ENCODE data around the gene ITGAD.

ITGAD gene

DNA sequence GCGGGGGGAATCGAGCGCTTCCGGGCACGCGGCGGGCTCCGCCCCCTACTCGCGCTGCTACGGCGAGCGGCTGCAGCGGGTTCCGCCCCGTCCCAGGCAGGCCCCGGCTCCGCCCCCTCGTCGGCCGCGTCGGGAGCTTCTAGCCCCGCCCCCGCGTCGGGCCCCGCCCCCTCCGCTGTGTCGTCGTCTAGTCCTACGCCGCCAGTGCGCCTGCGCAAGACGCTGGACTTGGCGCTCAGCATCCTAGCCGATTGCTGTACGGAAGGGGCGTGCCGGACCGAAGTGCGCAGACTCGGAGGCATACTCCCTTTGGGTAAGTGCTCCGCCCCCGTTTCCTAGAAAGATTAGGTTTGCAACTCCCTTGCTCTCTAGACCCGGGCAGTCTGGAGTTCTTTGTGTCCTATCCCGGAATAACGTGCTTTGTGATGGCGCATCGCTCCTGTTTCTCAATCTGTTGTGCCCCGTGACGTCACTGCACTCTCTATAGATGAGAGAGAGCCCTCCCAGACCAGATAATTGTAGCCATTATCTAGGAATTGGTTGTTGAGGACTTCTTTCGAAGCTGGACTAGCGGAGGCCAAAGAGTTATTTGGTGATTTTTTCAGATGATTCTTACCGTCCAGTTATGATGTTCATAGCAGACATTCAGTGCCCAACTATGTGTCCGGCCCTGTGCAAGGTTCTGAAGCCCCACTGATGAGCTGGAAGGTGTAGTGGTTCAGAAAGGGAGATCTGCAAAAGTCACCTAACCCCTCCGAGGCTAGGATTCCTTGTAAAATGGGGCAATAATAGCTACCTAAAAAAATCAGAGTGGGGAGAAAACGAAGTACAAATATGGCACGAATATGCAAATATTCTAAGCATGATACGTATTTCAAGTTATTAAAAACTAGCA is 66.8 kb downstream of the ITGAD start:
- no peaks in the 10 kb centered on the region for H3K9me3 ChIP-seq (ENCODE audit: insufficient read depth, low read length, severe bottlenecking)
- TF ChIP-seq, protein P1, sequence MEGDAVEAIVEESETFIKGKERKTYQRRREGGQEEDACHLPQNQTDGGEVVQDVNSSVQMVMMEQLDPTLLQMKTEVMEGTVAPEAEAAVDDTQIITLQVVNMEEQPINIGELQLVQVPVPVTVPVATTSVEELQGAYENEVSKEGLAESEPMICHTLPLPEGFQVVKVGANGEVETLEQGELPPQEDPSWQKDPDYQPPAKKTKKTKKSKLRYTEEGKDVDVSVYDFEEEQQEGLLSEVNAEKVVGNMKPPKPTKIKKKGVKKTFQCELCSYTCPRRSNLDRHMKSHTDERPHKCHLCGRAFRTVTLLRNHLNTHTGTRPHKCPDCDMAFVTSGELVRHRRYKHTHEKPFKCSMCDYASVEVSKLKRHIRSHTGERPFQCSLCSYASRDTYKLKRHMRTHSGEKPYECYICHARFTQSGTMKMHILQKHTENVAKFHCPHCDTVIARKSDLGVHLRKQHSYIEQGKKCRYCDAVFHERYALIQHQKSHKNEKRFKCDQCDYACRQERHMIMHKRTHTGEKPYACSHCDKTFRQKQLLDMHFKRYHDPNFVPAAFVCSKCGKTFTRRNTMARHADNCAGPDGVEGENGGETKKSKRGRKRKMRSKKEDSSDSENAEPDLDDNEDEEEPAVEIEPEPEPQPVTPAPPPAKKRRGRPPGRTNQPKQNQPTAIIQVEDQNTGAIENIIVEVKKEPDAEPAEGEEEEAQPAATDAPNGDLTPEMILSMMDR (IDR thresholded peaks at IDR 0.05; ENCODE audit: borderline replicate concordance, extremely low read depth, low read length, poor library complexity, severe bottlenecking) = no peak
- no peak for TF ChIP-seq EZH2 (IDR thresholded peaks at IDR 0.05; ENCODE audit: borderline replicate concordance, low read depth, low read length, severe bottlenecking)
- H3K4me2 ChIP-seq (ENCODE audit: insufficient read depth, low read length) = peak overlapping the region; percentile 95
- H3K27ac ChIP-seq (ENCODE audit: low read length) = peak overlapping the region; percentile 97
- H3K4me3 ChIP-seq (ENCODE audit: low read depth in 1 of 2, low read length in 2 of 2) = peak overlapping the region; percentile 62 to 74
- peaks cover 33% of the 10 kb centered on the region for H4K20me1 ChIP-seq (ENCODE audit: insufficient read depth, low read length)
- H3K4me1 ChIP-seq (ENCODE audit: insufficient read depth, low read length) = peaks cover 48% of the 10 kb centered on the region
- no peaks in the 10 kb centered on the region for H3K27me3 ChIP-seq (ENCODE audit: insufficient read depth, low read length, poor library complexity)
- peaks cover 43% of the 10 kb centered on the region for H3K79me2 ChIP-seq (ENCODE audit: insufficient read depth, low read length)
- DNase-seq = peak; percentile 100
- H3K9ac ChIP-seq (ENCODE audit: low read depth, low read length) = peak overlapping the region; percentile 80
- ATAC-seq (ENCODE audit: insufficient read depth, low read depth) = peak; percentile 74
- peaks cover 42% of the 10 kb centered on the region for H3K36me3 ChIP-seq (ENCODE audit: insufficient read depth, low read length)
- peak overlapping the region; percentile 91 for H2AFZ ChIP-seq (ENCODE audit: low read depth, low read length)

DNA sequence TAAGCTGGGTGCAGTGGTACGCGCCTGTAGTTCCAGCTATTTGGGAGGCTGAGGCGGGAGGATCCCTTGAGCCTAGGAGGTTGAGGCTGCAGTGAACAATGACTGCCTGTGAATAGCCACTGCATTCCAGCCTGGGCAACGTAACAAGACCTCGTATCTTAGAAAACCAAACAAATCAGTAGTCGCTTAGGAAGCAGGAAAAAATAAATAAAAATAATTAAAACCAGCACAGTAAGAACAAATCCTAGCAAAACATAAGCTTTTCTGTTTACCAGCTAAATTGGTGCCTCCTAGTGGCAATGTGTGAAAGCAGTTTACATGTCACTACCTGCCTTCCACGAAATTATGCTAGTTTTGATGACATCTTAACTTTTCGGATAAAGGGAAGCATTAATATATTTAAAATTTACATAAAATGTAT is 67.5 kb downstream of the ITGAD start:
- Histone ChIP-seq H3K9me3 (ENCODE audit: insufficient read depth, low read length, severe bottlenecking) (no peaks in the 10 kb centered on the region), H3K27me3 (ENCODE audit: insufficient read depth, low read length, poor library complexity) (no peaks in the 10 kb centered on the region), H3K9ac (ENCODE audit: low read depth, low read length) (peak overlapping the region; percentile 79), H4K20me1 (ENCODE audit: insufficient read depth, low read length) (peaks cover 26% of the 10 kb centered on the region), H3K27ac (ENCODE audit: low read length) (peak overlapping the region; percentile 94), H3K36me3 (ENCODE audit: insufficient read depth, low read length) (peaks cover 40% of the 10 kb centered on the region), H3K79me2 (ENCODE audit: insufficient read depth, low read length) (peaks cover 36% of the 10 kb centered on the region), H3K4me3 (ENCODE audit: low read depth in 1 of 2, low read length in 2 of 2) (peak overlapping the region; percentile 62 to 67; a peak in 3 of 4 replicates), H3K4me1 (ENCODE audit: insufficient read depth, low read length) (peaks cover 42% of the 10 kb centered on the region), H3K4me2 (ENCODE audit: insufficient read depth, low read length) (peak overlapping the region; percentile 86), H2AFZ (ENCODE audit: low read depth, low read length) (peak overlapping the region; percentile 91)
- TF ChIP-seq EZH2 (IDR thresholded peaks at IDR 0.05; ENCODE audit: borderline replicate concordance, low read depth, low read length, severe bottlenecking) = no peak
- TF ChIP-seq, protein P1 (IDR thresholded peaks at IDR 0.05; ENCODE audit: borderline replicate concordance, extremely low read depth, low read length, poor library complexity, severe bottlenecking) = peak; percentile 74
- ATAC-seq (ENCODE audit: insufficient read depth, low read depth) (no peak), DNase-seq (peak; percentile 44)

DNA sequence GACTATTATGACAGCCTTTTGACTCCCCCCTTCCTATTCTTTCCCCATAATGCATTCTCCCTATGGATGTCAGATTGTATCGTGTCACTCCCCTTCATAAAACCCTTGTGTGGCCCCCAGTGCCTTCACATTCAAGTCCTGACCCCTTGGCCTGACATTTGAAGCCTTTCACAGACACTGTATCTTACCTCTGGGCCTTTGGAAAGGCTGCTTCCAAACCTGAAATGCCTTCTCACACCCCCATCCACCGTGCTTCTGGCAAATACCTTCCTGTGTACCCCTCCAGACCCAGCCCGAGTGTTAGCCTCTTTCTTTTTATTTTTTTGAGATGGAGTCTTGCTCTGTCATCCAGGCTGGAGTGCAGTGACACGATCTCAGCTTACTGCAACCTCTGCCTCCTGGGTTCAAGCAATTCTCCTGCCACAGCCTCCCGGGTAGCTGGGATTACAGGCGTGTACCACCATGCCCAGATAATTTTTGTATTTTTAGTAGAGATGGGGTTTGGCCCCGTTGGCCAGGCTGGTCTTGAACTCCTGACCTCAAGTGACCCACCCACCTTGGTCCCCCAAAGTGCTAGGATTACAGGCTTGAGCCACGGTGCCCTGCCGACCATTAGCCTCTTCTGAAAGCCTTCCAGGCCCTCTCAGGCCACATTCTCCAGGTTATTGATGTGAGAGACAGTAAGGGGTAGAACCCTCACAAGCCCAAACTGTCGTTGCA is 68.2 kb downstream of the ITGAD start:
- H3K27me3 ChIP-seq (ENCODE audit: insufficient read depth, low read length, poor library complexity) = no peaks in the 10 kb centered on the region
- H3K9me3 ChIP-seq (ENCODE audit: insufficient read depth, low read length, severe bottlenecking) = no peaks in the 10 kb centered on the region
- peak overlapping the region; percentile 13 for H3K27ac ChIP-seq (ENCODE audit: low read length)
- TF ChIP-seq, protein P1 (IDR thresholded peaks at IDR 0.05; ENCODE audit: borderline replicate concordance, extremely low read depth, low read length, poor library complexity, severe bottlenecking) = no peak
- TF ChIP-seq EZH2 (IDR thresholded peaks at IDR 0.05; ENCODE audit: borderline replicate concordance, low read depth, low read length, severe bottlenecking) = no peak
- H3K4me2 ChIP-seq (ENCODE audit: insufficient read depth, low read length) = peak overlapping the region; percentile 86; the same call in 1 of the 2 replicates
- peaks cover 31% of the 10 kb centered on the region for H3K79me2 ChIP-seq (ENCODE audit: insufficient read depth, low read length)
- H4K20me1 ChIP-seq (ENCODE audit: insufficient read depth, low read length) = peaks cover 21% of the 10 kb centered on the region
- H2AFZ ChIP-seq (ENCODE audit: low read depth, low read length) = no peak overlapping the region
- no peak for ATAC-seq (ENCODE audit: insufficient read depth, low read depth)
- peaks cover 41% of the 10 kb centered on the region for H3K36me3 ChIP-seq (ENCODE audit: insufficient read depth, low read length)
- no peak for DNase-seq
- peaks cover 39% of the 10 kb centered on the region for H3K4me1 ChIP-seq (ENCODE audit: insufficient read depth, low read length)
- no peak overlapping the region for H3K4me3 ChIP-seq (ENCODE audit: low read depth in 1 of 2, low read length in 2 of 2)
- H3K9ac ChIP-seq (ENCODE audit: low read depth, low read length) = no peak overlapping the region
